Panc1 (cell line): ENCODE measurements around the gene RNF169. TPM values are rescaled to one million over a fixed set of nuclear protein-coding genes. Genes with fewer than 3 reads are reported as not detected.

Experiments
- ATAC-seq: fragments of 200-7000 bp; cut with Tn5 transposase; 2 replicates; pipeline ENCODE4 v1.9.1; 2020; ENCODE audit warnings: mild to moderate bottlenecking, moderate library complexity
- BruUV-seq: library from RNA; stranded (reverse); fragments of 400-500 nt; replicated peaks from 2 replicates; lab custom pipeline; 2021; lab: Mats Ljungman, UMichigan
- CTCF ChIA-PET: fragments of 300-600 bp; sonication (Branson Sonifier 250); formaldehyde crosslinking; loops from one replicate; lab custom pipeline; 2022; ENCODE audit warnings: antibody characterized with exemption; lab: Charles Lee
- POLR2A ChIA-PET: fragments of 300-600 bp; sonication (Branson Sonifier 250); formaldehyde crosslinking; loops from one replicate; lab custom pipeline; 2022; ENCODE audit warnings: antibody characterized with exemption; lab: Charles Lee
- DNase-seq: peaks from one replicate; pipeline ENCODE4 v3.0.0-alpha.2; 2010; ENCODE audit warnings: low read depth, low spot score
- H3K27ac ChIP-seq: 2 replicates; pipeline ENCODE4 v1.5.1; 2011; ENCODE audit warnings: mild to moderate bottlenecking, low read length, inconsistent platforms
- H3K27me3 ChIP-seq: fragments of 200-500 bp; sonication (Bioruptor generic); 2 replicates; pipeline ENCODE4 v1.6.0; 2014; ENCODE audit warnings: low read length, inconsistent platforms; ENCODE audit not compliant: control insufficient read depth, insufficient read depth
- H3K36me3 ChIP-seq: fragments of 200-500 bp; sonication (Bioruptor generic); 2 replicates; pipeline ENCODE4 v1.5.1; 2014; ENCODE audit warnings: inconsistent platforms, mild to moderate bottlenecking, low read length, moderate library complexity; ENCODE audit not compliant: control insufficient read depth, insufficient read depth
- H3K4me1 ChIP-seq: 2 replicates; pipeline ENCODE4 v1.5.1; 2011; ENCODE audit warnings: inconsistent platforms, mild to moderate bottlenecking, low read length, moderate library complexity; ENCODE audit not compliant: control insufficient read depth, insufficient read depth
- H3K4me3 ChIP-seq, 2 experiments: 2 replicates each; pipeline ENCODE4 v1.5.1; 2011 to 2012; ENCODE audit warnings: low read depth in 2 of 2, low read length in 2 of 2, mild to moderate bottlenecking in 2 of 2, inconsistent platforms in 1 of 2, moderate library complexity in 1 of 2
- H3K9me3 ChIP-seq: fragments of 200-500 bp; sonication (Bioruptor generic); 2 replicates; pipeline ENCODE4 v1.5.1; 2014; ENCODE audit warnings: low read depth, mild to moderate bottlenecking, inconsistent platforms, low read length, moderate library complexity; ENCODE audit not compliant: control insufficient read depth, insufficient read depth
- POLR2AphosphoS5 ChIP-seq: IDR thresholded peaks from 2 replicates; pipeline ENCODE4 v1.6.1; 2012; ENCODE audit warnings: mild to moderate bottlenecking, low read depth, low read length, moderate library complexity
- REST ChIP-seq, 2 experiments: IDR thresholded peaks; 2 replicates each; pipeline ENCODE4 v1.6.1; 2011 to 2012; ENCODE audit warnings: low read depth in 2 of 2, control low read depth in 1 of 2, low read length in 1 of 2, mild to moderate bottlenecking in 1 of 2, moderate library complexity in 1 of 2; ENCODE audit not compliant: insufficient read depth in 1 of 2
- SIN3A ChIP-seq: IDR thresholded peaks from 2 replicates; pipeline ENCODE4 v1.6.1; 2012; ENCODE audit warnings: low read depth, mild to moderate bottlenecking, low read length, moderate library complexity, borderline replicate concordance; ENCODE audit not compliant: insufficient read depth
- TCF7L2 ChIP-seq: IDR thresholded peaks from 2 replicates; pipeline ENCODE4 v1.6.1; 2011; ENCODE audit warnings: mild to moderate bottlenecking, low read depth, low read length, inconsistent platforms
- in situ Hi-C: cut with HindIII; loops from 2 replicates; pipeline ENCODE4 v1.10.0; 2016; ENCODE audit warnings: low sequenced_read_pairs, low pct_unique_long_range_greater_than_20kb
- intact Hi-C: fragments of 100-400 bp; cut with micrococcal nuclease; formaldehyde crosslinking; loops from one replicate; pipeline ENCODE4 v1.10.0; 2022; ENCODE audit not compliant: unreplicated experiment
- total RNA-seq: library from RNA; stranded (reverse); gene quantifications from one replicate; pipeline ENCODE4 v1.2.1, GENCODE V29; 2021; ENCODE audit not compliant: unreplicated experiment
- TF ChIP-seq, protein P1 (sequence below): fragments of 450-650 bp; IDR thresholded peaks from 2 replicates; pipeline ENCODE4 v1.5.1; 2017; ENCODE audit warnings: mild to moderate bottlenecking

Gene RNF169
- total RNA-seq, 1 experiment from 2014 or later, result 23.6 TPM

- no TSS peak for BruUV-seq
- POLR2A ChIA-PET, result no interaction called here
- CTCF ChIA-PET, result no interaction called here
- in situ Hi-C loops (no loop called here), intact Hi-C loops (no loop called here)
- TF ChIP-seq SIN3A (no peak), POLR2AphosphoS5 (no peak), TCF7L2 (no peak), REST (IDR thresholded peaks at IDR 0.05; ENCODE audit: insufficient read depth in 1 of 2, low read depth in 2 of 2, low read length in 1 of 2) (no peak)
- TF ChIP-seq, protein P1, sequence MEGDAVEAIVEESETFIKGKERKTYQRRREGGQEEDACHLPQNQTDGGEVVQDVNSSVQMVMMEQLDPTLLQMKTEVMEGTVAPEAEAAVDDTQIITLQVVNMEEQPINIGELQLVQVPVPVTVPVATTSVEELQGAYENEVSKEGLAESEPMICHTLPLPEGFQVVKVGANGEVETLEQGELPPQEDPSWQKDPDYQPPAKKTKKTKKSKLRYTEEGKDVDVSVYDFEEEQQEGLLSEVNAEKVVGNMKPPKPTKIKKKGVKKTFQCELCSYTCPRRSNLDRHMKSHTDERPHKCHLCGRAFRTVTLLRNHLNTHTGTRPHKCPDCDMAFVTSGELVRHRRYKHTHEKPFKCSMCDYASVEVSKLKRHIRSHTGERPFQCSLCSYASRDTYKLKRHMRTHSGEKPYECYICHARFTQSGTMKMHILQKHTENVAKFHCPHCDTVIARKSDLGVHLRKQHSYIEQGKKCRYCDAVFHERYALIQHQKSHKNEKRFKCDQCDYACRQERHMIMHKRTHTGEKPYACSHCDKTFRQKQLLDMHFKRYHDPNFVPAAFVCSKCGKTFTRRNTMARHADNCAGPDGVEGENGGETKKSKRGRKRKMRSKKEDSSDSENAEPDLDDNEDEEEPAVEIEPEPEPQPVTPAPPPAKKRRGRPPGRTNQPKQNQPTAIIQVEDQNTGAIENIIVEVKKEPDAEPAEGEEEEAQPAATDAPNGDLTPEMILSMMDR, result no peak
- DNase-seq (no peak), ATAC-seq (no peak)
- Histone ChIP-seq H3K27me3 (no peaks in the 10 kb centered on the region), H3K9me3 (no peaks in the 10 kb centered on the region), H3K27ac (no peak overlapping the region), H3K4me1 (no peaks in the 10 kb centered on the region), H3K4me3 (no peak overlapping the region), H3K36me3 (peaks cover 29% of the 10 kb centered on the region)
Measured at GRCh38 chr11:74838188-74838587, 89.5 kb downstream of the RNF169 start.

GRCh38 chr11:74839446-74839845 is 90.8 kb downstream of the RNF169 start:
- Histone ChIP-seq H3K27me3 (no peaks in the 10 kb centered on the region), H3K36me3 (peaks cover 29% of the 10 kb centered on the region), H3K4me1 (no peaks in the 10 kb centered on the region), H3K27ac (no peak overlapping the region), H3K4me3 (no peak overlapping the region), H3K9me3 (no peaks in the 10 kb centered on the region)
- no peak for TF ChIP-seq SIN3A
- no peak for TF ChIP-seq TCF7L2
- TF ChIP-seq, protein P1, result no peak
- no peak for TF ChIP-seq POLR2AphosphoS5
- no peak for TF ChIP-seq REST (IDR thresholded peaks at IDR 0.05; ENCODE audit: insufficient read depth in 1 of 2, low read depth in 2 of 2, low read length in 1 of 2)
- DNase-seq, result no peak
- in situ Hi-C loops, result no loop called here
- ATAC-seq, result no peak
- intact Hi-C loops, result no loop called here
- CTCF ChIA-PET, result no interaction called here
- no TSS peak for BruUV-seq
- POLR2A ChIA-PET, result no interaction called here
